ENCODE results near the gene CLIP4.

The CLIP4 gene

DNA sequence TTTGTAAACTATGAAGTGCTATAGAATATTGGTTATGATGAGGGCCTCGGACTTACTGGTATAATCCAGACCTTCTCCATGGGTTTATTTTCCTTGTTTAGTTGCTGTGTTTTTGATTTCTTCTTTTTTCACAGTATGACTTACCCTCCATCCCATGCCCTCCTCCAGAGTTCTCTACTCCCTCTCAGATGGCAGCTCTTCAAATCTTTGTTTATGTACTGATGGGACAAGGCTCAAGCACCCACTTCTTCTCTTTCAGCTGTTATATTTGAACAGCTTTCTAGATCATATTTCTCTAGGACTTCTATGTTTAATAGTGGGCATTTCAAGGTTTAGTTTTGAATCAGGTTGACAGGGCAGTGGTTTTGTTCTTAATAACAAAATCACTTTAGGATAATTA, 43.9 kb downstream of the CLIP4 start:
- H3K27ac ChIP-seq: no peak overlapping the region
- POLR2A ChIA-PET (ENCODE audit: low non-redundant PET): no interaction called here
- DNase-seq (ENCODE audit: low spot score): no peak
- no peak for TF ChIP-seq CTCF (conservative IDR thresholded peaks at IDR 0.05; ENCODE audit: low read depth)
- CTCF ChIA-PET: interaction anchor here (0.6 kb wide), 1 partner anchor 830 kb away, joined by 6 read pairs; no protein-coding TSS in a partner anchor

GRCh38 chr2:29160184-29160583, 45.0 kb downstream of the CLIP4 start:
- no peak for TF ChIP-seq CTCF (conservative IDR thresholded peaks at IDR 0.05; ENCODE audit: low read depth)
- ChIA-PET POLR2A (ENCODE audit: low non-redundant PET) (no interaction called here), CTCF (no interaction called here)
- no peak for DNase-seq (ENCODE audit: low spot score)
- no peak overlapping the region for H3K27ac ChIP-seq

DNA sequence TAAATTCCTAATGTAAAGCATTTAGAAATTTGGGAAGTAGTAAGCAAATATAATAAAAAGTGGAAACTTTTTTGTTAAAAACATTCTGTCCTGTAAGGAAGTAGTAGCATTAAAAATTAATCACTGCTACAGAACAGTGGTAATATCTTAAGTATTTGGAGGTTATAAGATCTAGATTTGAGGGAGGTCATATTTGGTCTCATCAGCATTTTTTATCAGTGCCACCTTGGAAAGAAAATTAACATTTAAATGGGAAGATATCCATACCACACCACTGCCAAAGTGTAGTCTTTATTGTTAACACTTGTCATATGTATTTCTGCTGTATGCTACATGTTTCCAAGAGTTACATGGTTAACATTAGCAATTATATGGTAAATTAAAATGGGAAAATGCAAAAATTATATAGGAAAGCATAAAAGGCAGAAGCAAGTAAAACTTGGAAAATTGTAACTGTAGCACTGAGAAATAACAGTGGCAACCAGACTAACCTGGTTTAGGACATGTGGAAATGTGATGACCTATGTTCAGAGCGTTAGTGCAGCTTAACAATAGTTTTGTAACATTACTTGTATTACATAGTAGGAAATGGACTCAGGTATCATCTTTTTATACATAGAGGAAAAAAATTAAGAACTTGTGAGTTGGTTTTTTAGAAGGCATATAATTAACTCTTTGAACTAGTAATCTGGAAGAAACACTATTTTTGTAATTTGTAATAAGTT, 47.2 kb downstream of the CLIP4 start:
- DNase-seq (ENCODE audit: low spot score): no peak
- H3K27ac ChIP-seq: no peak overlapping the region
- POLR2A ChIA-PET (ENCODE audit: low non-redundant PET): no interaction called here
- no peak for TF ChIP-seq CTCF (conservative IDR thresholded peaks at IDR 0.05; ENCODE audit: low read depth)
- CTCF ChIA-PET: no interaction called here

DNA sequence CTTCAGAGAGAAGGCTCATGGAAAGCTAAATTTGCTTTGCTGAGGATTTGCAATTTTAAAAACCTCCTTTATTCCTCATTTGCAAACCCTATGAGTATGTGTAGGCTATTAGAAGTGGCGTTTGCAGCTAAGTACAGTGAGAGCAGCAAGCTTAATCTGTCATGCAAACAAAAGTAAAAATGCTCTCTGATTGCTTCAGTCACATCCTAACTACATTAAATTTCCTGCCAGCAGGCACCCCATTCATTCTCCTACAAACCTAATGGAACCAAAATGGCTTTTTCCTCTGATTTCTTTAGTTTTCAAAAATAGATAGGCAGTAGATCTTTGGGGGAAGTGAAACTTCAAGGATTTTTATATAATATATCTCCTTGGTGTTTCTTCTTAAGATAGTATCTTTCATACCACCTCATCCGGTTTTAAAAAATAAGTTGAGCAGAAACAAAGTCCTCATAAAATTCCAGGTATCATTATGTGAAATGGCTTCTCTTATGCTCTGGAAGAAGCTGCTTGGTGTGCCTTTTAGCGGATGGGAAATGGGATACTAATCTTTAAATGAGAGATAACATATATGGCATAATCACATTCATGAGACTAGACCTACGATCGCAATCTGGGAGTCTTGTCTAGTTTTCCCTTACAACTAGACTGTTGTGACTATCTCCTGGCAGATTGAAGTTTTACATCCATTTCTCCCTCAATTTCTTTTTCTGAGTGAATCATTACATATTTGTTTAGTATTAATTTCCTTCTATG, 49.1 kb downstream of the CLIP4 start:
- POLR2A ChIA-PET (ENCODE audit: low non-redundant PET): no interaction called here
- H3K27ac ChIP-seq: no peak overlapping the region
- CTCF ChIA-PET: interaction anchor here (0.7 to 1.2 kb wide), 2 partner anchors 11 to 110 kb away, joined by 3 read pairs; no protein-coding TSS in a partner anchor
- no peak for DNase-seq (ENCODE audit: low spot score)
- TF ChIP-seq CTCF (conservative IDR thresholded peaks at IDR 0.05; ENCODE audit: low read depth): no peak

DNA sequence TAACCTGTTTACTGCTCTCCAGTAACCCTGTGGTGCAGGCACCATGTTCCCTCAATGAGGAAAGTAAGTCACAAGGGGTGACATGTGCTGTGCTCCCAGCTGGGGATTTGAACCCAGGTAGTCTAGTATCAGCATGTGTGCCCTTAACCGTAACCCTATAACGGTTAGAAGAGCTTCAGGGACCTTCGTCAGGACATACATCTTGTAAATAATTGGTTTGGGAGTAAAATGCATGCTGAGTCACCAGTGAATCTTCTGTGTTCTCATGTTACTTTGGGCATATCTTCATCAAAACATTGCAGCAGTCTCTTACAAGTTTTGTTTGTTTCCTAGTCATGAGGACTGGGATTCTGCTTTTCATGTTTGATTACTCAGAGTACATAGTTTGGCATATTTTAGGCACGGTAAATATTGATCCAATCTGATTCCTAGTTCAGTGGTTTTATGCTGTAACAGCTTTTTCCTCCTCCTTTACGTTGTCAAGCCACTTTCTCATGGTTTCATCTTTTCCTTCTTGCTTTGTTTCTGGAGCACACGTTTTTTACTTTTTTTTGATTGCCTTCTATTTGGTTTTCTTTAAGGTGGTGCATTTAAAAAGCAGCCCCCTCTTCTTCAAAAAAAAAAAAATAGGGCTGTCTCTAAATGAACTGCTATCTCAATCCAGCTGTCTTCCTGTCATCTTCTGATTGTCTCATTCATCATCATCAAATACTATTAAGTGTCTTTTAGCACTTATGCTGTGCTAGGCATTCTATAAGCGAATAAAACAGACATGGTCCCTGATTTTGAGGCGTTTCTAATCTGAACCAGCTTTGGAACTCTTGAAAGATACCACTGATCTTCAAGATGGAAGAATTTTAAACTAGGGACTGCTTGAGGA, 50.4 kb downstream of the CLIP4 start:
- CTCF ChIA-PET: interaction anchor here (0.6 kb wide), 1 partner anchor 182 kb away, joined by 3 read pairs; no protein-coding TSS in a partner anchor
- TF ChIP-seq CTCF (conservative IDR thresholded peaks at IDR 0.05; ENCODE audit: low read depth): no peak
- H3K27ac ChIP-seq: no peak overlapping the region
- POLR2A ChIA-PET (ENCODE audit: low non-redundant PET): no interaction called here
- DNase-seq (ENCODE audit: low spot score): peak; percentile 25

Measured in RWPE1 (cell line).